Progenitor cell of endocrine pancreas (in vitro differentiated cells): ENCODE results near the gene CD320. TPM values are rescaled to one million over a fixed set of nuclear protein-coding genes. Genes with fewer than 3 reads are reported as not detected.
"Not testable (repeated sequence)": the region's sequence is repeated elsewhere in the genome, so short reads cannot be mapped to it uniquely, and the experiment has no call there.

Source experiments
- DNase-seq: peaks from one replicate; pipeline ENCODE4 v3.0.0; 2021; ENCODE audit warnings: low spot score; ENCODE audit not compliant: unreplicated experiment
- H3K27ac Mint-ChIP-seq: 2 replicates; pipeline ENCODE4 v1.8.0; 2021; ENCODE audit warnings: mild to moderate bottlenecking, moderate library complexity, mixed read lengths
- H3K27me3 Mint-ChIP-seq: 2 replicates; pipeline ENCODE4 v1.8.0; 2021; ENCODE audit warnings: mixed read lengths
- H3K36me3 Mint-ChIP-seq: 2 replicates; pipeline ENCODE4 v1.8.0; 2022; ENCODE audit warnings: mixed read lengths; ENCODE audit not compliant: insufficient read depth
- H3K4me1 Mint-ChIP-seq: 2 replicates; pipeline ENCODE4 v1.8.0; 2021; ENCODE audit warnings: low read depth, mixed read lengths
- H3K4me3 Mint-ChIP-seq: 2 replicates; pipeline ENCODE4 v1.8.0; 2021; ENCODE audit warnings: low read depth, mild to moderate bottlenecking, moderate library complexity, mixed read lengths
- H3K9me3 Mint-ChIP-seq: 2 replicates; pipeline ENCODE4 v1.8.0; 2021; ENCODE audit warnings: low read depth, mixed read lengths
- total RNA-seq: library from RNA; stranded (reverse); gene quantifications from 2 replicates; pipeline ENCODE4 v1.2.1, GENCODE V29; 2021
- TF ChIP-seq, protein P1 (sequence below): fragments of 200-600 bp; sonication (generic); IDR thresholded peaks from one replicate; pipeline ENCODE4 v1.5.0; 2021; ENCODE audit warnings: antibody characterized with exemption, mild to moderate bottlenecking; ENCODE audit not compliant: unreplicated experiment

CD320 gene
- total RNA-seq, 1 donor from 2014 or later: 63.1 TPM

DNA sequence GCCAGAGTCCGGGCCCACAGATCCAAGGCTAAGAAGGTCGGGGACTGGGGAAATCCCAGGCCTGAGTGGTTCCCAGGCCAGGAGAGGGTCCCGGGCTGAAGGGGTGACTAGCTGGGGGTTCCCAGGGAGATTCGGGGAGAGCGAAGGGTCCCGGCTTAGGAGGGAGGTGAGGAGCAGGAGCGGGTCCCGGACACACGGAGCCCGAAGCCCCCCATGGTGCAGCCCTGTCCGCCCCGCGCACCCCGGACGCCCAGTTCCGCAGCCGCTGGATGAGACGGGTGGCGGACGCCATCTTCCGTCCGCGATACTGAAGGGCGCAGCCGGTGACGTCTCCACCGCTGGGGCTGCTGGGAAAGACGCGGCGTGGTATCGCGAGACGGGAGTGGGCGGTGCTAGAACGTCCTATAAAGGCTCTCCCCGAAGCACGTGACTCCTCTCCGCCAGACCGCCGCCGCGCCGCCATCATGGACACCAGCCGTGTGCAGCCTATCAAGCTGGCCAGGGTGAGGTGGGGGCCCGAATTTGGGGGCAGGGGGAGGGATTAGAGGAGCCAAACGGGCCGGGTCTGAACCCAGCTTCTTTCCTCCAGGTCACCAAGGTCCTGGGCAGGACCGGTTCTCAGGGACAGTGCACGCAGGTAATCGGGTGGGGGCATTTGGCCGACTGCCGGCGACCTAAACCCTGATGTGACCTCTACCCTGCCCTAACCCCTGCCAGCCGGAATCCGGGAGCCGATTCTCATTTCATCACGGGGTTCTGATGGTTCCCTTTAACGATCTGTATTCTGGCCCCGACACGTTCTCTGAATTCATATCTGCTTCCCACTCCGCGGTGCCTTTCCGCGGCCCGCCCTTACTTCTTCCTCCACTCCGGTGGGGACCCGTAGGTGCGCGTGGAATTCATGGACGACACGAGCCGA is 13.2 kb upstream of the CD320 start, which contains the start of the genes NDUFA7 and RPS28:
NDUFA7 (minus strand) TSS at position 309 of the 919 bp plus-strand sequence; CDS start at position 292, 17 bp downstream.
RPS28 (plus strand) TSS at position 430 of the 919 bp plus-strand sequence; CDS start at position 465, 35 bp downstream.
- DNase-seq: peak; percentile 95
- TF ChIP-seq, protein P1, sequence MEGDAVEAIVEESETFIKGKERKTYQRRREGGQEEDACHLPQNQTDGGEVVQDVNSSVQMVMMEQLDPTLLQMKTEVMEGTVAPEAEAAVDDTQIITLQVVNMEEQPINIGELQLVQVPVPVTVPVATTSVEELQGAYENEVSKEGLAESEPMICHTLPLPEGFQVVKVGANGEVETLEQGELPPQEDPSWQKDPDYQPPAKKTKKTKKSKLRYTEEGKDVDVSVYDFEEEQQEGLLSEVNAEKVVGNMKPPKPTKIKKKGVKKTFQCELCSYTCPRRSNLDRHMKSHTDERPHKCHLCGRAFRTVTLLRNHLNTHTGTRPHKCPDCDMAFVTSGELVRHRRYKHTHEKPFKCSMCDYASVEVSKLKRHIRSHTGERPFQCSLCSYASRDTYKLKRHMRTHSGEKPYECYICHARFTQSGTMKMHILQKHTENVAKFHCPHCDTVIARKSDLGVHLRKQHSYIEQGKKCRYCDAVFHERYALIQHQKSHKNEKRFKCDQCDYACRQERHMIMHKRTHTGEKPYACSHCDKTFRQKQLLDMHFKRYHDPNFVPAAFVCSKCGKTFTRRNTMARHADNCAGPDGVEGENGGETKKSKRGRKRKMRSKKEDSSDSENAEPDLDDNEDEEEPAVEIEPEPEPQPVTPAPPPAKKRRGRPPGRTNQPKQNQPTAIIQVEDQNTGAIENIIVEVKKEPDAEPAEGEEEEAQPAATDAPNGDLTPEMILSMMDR: no peak
- peaks cover 5% of the 10 kb centered on the region for H3K36me3 Mint-ChIP-seq
- H3K27ac Mint-ChIP-seq: peak within 1 kb of the TSS; percentile 98
- peak within 1 kb of the TSS; percentile 99 for H3K4me3 Mint-ChIP-seq
- no peaks in the 10 kb centered on the region for H3K9me3 Mint-ChIP-seq
- H3K27me3 Mint-ChIP-seq: no peaks in the 10 kb centered on the region
- H3K4me1 Mint-ChIP-seq: peaks cover 17% of the 10 kb centered on the region

DNA sequence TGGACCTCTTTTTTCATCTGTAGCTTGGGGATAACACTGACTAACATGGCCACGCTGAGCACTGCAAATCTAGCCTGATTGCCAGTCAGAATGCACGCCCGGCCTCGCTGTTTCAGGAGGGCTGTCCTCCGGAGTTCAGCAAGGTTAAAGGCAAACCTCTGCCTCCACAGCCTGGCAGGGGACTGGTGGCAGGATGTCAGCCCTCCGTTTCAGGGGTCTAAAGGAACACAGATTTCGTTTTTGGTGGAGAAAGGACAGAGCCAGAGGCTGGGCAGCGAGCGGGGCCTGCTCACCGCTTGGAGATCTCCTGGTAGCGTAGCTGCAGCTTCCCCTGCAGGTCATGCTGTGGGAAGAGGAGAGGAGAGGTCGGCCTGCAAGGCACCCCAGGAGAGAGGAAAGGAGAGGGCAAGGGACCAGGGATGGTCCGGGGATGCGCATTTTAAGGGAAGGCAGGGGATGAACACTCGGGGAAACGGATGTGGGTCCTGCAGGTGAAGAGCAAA is 12.5 kb upstream of the CD320 start:
- H3K4me1 Mint-ChIP-seq: peaks cover 17% of the 10 kb centered on the region
- H3K36me3 Mint-ChIP-seq: peaks cover 6% of the 10 kb centered on the region
- peak overlapping the region; percentile 98 for H3K27ac Mint-ChIP-seq
- H3K27me3 Mint-ChIP-seq: no peaks in the 10 kb centered on the region
- H3K4me3 Mint-ChIP-seq: peak overlapping the region; percentile 99
- DNase-seq: no peak
- no peaks in the 10 kb centered on the region for H3K9me3 Mint-ChIP-seq
- TF ChIP-seq, protein P1: no peak

- peak overlapping the region; percentile 99 for H3K4me3 Mint-ChIP-seq
These were observed 11.8 kb upstream of the CD320 start for GRCh38 chr19:8319807-8320520.

DNA sequence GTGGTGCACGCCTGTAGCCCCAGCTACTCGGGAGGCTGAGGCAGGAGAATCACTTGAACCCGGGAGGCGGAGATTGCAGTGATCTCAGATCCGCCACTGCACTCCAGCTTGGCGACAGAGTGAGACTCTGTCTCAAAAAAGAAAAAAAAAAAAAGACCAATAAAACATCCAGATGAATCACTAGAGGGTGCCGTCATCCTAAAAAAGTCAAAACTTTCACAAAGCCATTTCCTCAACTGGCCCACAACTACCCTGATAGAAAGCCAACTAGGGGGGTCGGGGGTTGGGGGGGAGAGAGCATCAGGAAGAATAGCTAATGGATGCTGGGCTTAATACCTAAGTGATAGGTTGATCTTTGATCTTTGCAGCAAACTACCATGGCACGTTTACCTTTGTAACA is 10.7 kb upstream of the CD320 start:
- Mint-ChIP-seq H3K4me1 (peaks cover 17% of the 10 kb centered on the region), H3K4me3 (peak overlapping the region; percentile 31)
- not testable (repeated sequence) for H3K9me3 Mint-ChIP-seq, DNase-seq, H3K27me3 Mint-ChIP-seq, H3K27ac Mint-ChIP-seq, H3K36me3 Mint-ChIP-seq

More at GRCh38 chr19:8319807-8320520, 11.8 kb upstream of the CD320 start:
- Mint-ChIP-seq H3K27me3 (no peaks in the 10 kb centered on the region), H3K4me1 (peaks cover 17% of the 10 kb centered on the region), H3K27ac (peak overlapping the region; percentile 98), H3K9me3 (no peaks in the 10 kb centered on the region), H3K36me3 (peaks cover 6% of the 10 kb centered on the region)
- TF ChIP-seq, protein P1: no peak
- no peak for DNase-seq

DNA sequence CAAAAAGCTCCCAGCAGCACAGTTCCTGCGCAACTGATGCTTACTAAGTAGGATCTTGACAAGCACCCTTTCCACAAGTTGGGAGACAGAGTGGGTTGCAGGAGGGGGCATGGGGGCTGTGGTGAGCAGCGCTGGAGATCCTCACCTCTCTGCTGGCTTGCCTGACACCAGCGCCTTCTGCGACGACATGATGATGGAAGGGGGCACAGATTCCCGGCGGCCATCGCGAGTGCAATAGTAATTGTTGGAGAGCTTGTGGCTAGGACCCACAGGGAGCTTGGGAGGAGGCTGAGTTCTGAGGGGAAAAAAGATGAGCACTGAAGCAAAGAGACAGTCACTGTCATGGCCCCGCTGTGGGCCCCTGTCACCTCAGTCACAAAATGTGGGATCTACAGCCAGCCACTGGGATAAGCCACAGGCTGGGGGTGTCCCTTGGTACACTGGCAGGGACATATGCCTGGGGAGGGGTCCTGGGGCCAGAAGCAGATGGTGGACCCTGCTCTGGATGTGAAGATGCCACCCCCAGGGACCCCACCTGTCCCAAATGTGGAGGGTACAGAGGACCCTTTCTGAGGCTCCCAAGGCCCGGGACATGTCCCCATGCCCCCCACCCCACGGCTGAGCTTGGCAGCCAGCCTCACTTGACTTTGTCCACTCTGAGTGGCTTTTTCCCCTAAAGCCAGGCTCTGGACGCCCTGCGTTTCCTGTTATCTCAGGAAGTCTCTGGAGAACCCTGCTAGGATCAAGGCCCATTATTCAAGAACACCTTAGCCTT is 8.4 kb upstream of the CD320 start:
- Mint-ChIP-seq H3K27me3 (no peaks in the 10 kb centered on the region), H3K36me3 (peaks cover 3% of the 10 kb centered on the region), H3K27ac (no peak overlapping the region), H3K9me3 (no peaks in the 10 kb centered on the region), H3K4me1 (peaks cover 8% of the 10 kb centered on the region), H3K4me3 (no peak overlapping the region)
- no peak for DNase-seq
- TF ChIP-seq, protein P1: no peak

- not testable (repeated sequence) for H3K4me3 Mint-ChIP-seq, H3K9me3 Mint-ChIP-seq, H3K27me3 Mint-ChIP-seq, DNase-seq, H3K27ac Mint-ChIP-seq, H3K4me1 Mint-ChIP-seq, H3K36me3 Mint-ChIP-seq
These were observed 7.0 kb upstream of the CD320 start for GRCh38 chr19:8314981-8315640.
